HG02623 (cell line): ENCODE results near the gene GAPDH.
"Not testable (repeated sequence)": the region's sequence is repeated elsewhere in the genome, so short reads cannot be mapped to it uniquely, and the experiment has no call there.

Experiments
- ATAC-seq: cut with Tn5 transposase; IDR thresholded peaks from one replicate; pipeline ENCODE4 v1.9.1; 2021; ENCODE audit warnings: moderate library complexity; ENCODE audit not compliant: unreplicated experiment

Gene GAPDH

DNA sequence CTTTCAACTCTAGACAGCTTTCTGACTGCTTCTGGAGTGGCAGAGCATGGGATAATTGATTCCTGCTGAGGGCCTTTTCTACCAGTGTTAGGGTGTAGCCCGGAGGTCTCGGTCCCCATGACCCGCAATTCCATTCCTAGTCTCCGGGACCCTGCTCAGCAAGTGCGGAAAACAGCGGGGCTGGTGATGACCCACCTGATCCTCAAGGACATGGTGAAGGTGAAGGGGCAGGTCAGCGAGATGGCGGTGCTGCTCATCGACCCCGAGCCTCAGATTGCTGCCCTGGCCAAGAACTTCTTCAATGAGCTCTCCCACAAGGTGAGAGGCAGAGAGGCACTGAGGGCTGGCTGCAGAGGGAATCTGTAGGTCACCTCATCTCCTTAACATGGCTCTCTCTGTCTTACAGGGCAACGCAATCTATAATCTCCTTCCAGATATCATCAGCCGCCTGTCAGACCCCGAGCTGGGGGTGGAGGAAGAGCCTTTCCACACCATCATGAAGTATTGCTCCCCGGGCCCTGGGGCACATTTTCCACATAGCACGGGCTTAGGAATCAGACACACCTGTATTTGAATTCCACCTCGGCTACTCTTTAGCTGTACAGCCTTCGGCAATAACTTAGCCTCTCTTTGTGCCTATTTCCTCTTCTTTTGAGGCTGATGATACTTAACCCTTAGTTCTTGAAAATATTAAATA lies 5.6 kb upstream of the GAPDH start:
- no peak for ATAC-seq

DNA sequence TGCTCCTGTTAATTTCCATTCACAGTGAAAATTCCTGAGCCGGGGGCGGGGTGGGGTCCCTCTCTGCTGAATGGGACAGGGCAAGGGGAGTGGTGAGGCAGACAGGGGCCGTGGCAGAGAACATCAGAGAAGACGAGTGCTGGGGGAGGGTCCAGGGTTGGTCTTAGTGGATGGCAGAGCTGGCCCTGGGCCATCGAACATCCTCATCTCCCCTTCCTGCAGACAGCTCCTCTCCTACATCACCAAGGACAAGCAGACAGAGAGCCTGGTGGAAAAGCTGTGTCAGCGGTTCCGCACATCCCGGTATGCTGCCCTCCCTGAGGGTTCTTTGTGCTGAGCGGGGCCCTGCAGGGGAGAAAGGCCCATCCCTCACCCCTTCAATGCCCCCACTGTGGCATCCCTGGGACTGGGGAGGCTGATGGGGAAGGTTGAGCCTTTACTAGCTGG lies 5.0 kb upstream of the GAPDH start:
- ATAC-seq, result no peak

DNA sequence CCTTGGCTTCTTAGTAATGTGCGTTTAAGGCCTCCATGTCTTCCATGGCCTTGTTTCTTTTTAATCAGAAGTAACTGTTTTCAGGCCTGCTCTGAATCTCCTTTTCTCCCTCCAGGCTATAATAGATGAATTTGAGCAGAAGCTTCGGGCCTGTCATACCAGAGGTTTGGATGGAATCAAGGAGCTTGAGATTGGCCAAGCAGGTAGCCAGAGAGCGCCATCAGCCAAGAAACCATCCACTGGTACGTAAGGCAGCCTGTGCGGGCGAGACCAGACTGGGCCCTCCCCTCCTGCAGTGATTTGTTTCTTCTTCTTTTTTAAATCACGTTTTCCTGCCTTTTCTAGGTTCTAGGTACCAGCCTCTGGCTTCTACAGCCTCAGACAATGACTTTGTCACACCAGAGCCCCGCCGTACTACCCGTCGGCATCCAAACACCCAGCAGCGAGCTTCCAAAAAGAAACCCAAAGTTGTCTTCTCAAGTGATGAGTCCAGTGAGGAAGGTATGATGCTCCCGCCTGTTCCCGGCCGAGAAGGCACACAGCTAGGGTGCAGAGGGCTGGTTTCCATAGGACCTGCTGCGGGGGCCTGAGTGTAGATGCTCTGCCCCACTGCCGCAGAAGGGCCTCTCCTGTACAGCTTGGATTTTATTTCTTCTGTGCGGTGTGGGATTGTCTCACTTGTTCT lies 3.6 kb upstream of the GAPDH start:
- no peak for ATAC-seq

DNA sequence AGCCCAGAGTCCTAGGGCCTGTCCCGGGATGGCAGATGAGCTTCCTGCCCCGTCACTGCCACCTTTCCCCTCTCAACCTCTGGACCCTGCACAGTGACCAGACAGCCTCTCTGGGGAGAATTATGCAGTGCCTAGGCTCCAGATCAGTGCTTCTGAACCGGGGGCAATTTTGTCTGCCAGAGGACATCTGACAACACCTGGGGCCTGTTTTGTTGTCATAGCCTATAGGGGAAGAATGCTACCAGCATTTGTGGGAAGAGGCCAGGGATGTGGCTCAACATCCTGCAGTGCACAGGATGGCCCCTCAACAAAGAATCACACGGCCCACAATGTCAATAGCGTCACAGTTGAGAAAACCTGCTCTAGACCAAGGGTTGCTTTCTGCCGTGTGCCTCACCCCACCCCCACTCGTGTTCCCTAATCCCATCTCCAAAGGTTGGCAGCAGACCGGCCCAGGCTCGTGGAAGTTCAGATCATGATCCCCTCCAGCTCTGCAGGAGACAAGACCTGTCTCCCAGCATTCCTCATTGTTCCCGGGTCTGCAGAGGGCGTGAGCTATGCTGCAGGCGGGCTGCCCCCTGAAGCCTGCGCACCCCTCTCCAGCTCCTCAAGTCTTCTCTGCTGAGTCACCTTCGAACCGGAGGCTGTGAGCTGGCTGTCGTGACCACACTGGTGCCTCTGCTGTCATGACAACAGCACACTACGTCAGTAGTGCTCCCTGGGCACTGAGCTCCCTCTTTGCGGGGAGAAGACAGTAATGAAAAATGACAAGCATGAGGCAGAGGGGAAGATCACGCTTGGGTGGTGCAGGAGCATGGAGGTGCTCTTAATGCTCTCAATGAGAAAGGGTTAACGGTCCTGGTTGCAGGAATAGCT lies 2.0 kb upstream of the GAPDH start:
- ATAC-seq, result no peak

DNA sequence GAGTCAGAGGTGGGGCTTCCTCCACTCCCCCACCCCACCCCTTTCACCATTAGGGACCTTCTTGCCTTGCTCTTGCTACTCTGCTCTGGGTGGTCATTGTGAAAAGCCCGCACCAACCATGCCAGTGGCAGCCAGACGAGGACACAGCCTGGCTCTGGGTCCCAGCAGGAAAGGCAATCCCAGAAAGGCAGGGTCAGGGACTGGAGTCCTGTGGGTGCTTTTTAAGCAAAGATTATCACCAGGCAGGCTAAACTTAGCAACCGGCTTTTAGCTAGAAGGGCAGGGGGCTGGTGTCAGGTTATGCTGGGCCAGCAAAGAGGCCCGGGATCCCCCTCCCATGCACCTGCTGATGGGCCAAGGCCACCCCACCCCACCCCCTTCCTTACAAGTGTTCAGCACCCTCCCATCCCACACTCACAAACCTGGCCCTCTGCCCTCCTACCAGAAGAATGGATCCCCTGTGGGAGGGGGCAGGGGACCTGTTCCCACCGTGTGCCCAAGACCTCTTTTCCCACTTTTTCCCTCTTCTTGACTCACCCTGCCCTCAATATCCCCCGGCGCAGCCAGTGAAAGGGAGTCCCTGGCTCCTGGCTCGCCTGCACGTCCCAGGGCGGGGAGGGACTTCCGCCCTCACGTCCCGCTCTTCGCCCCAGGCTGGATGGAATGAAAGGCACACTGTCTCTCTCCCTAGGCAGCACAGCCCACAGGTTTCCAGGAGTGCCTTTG lies 1.2 kb upstream of the GAPDH start:
- ATAC-seq, result no peak

DNA sequence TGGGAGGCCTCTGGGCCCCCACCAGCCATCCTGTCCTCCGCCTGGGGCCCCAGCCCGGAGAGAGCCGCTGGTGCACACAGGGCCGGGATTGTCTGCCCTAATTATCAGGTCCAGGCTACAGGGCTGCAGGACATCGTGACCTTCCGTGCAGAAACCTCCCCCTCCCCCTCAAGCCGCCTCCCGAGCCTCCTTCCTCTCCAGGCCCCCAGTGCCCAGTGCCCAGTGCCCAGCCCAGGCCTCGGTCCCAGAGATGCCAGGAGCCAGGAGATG lies 729 bp upstream of the GAPDH start:
- ATAC-seq, result peak; percentile 3

DNA sequence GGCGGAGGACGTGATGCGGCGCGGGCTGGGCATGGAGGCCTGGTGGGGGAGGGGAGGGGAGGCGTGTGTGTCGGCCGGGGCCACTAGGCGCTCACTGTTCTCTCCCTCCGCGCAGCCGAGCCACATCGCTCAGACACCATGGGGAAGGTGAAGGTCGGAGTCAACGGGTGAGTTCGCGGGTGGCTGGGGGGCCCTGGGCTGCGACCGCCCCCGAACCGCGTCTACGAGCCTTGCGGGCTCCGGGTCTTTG lies 303 bp downstream of the GAPDH start:
- ATAC-seq, result no peak

DNA sequence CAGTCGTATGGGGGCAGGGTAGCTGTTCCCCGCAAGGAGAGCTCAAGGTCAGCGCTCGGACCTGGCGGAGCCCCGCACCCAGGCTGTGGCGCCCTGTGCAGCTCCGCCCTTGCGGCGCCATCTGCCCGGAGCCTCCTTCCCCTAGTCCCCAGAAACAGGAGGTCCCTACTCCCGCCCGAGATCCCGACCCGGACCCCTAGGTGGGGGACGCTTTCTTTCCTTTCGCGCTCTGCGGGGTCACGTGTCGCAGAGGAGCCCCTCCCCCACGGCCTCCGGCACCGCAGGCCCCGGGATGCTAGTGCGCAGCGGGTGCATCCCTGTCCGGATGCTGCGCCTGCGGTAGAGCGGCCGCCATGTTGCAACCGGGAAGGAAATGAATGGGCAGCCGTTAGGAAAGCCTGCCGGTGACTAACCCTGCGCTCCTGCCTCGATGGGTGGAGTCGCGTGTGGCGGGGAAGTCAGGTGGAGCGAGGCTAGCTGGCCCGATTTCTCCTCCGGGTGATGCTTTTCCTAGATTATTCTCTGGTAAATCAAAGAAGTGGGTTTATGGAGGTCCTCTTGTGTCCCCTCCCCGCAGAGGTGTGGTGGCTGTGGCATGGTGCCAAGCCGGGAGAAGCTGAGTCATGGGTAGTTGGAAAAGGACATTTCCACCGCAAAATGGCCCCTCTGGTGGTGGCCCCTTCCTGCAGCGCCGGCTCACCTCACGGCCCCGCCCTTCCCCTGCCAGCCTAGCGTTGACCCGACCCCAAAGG lies 804 bp downstream of the GAPDH start:
- no peak for ATAC-seq

DNA sequence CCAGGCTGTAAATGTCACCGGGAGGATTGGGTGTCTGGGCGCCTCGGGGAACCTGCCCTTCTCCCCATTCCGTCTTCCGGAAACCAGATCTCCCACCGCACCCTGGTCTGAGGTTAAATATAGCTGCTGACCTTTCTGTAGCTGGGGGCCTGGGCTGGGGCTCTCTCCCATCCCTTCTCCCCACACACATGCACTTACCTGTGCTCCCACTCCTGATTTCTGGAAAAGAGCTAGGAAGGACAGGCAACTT lies 1.3 kb downstream of the GAPDH start:
- no peak for ATAC-seq

DNA sequence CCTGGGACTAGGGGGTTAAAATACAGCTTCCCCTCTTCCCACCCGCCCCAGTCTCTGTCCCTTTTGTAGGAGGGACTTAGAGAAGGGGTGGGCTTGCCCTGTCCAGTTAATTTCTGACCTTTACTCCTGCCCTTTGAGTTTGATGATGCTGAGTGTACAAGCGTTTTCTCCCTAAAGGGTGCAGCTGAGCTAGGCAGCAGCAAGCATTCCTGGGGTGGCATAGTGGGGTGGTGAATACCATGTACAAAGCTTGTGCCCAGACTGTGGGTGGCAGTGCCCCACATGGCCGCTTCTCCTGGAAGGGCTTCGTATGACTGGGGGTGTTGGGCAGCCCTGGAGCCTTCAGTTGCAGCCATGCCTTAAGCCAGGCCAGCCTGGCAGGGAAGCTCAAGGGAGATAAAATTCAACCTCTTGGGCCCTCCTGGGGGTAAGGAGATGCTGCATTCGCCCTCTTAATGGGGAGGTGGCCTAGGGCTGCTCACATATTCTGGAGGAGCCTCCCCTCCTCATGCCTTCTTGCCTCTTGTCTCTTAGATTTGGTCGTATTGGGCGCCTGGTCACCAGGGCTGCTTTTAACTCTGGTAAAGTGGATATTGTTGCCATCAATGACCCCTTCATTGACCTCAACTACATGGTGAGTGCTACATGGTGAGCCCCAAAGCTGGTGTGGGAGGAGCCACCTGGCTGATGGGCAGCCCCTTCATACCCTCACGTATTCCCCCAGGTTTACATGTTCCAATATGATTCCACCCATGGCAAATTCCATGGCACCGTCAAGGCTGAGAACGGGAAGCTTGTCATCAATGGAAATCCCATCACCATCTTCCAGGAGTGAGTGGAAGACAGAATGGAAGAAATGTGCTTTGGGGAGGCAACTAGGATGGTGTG lies 1.9 kb downstream of the GAPDH start:
- ATAC-seq, result no peak

DNA sequence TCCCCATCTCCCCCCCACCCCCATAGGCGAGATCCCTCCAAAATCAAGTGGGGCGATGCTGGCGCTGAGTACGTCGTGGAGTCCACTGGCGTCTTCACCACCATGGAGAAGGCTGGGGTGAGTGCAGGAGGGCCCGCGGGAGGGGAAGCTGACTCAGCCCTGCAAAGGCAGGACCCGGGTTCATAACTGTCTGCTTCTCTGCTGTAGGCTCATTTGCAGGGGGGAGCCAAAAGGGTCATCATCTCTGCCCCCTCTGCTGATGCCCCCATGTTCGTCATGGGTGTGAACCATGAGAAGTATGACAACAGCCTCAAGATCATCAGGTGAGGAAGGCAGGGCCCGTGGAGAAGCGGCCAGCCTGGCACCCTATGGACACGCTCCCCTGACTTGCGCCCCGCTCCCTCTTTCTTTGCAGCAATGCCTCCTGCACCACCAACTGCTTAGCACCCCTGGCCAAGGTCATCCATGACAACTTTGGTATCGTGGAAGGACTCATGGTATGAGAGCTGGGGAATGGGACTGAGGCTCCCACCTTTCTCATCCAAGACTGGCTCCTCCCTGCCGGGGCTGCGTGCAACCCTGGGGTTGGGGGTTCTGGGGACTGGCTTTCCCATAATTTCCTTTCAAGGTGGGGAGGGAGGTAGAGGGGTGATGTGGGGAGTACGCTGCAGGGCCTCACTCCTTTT lies 2.7 kb downstream of the GAPDH start:
- ATAC-seq, result no peak

DNA sequence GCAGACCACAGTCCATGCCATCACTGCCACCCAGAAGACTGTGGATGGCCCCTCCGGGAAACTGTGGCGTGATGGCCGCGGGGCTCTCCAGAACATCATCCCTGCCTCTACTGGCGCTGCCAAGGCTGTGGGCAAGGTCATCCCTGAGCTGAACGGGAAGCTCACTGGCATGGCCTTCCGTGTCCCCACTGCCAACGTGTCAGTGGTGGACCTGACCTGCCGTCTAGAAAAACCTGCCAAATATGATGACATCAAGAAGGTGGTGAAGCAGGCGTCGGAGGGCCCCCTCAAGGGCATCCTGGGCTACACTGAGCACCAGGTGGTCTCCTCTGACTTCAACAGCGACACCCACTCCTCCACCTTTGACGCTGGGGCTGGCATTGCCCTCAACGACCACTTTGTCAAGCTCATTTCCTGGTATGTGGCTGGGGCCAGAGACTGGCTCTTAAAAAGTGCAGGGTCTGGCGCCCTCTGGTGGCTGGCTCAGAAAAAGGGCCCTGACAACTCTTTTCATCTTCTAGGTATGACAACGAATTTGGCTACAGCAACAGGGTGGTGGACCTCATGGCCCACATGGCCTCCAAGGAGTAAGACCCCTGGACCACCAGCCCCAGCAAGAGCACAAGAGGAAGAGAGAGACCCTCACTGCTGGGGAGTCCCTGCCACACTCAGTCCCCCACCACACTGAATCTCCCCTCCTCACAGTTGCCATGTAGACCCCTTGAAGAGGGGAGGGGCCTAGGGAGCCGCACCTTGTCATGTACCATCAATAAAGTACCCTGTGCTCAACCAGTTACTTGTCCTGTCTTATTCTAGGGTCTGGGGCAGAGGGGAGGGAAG lies 3.5 kb downstream of the GAPDH start:
- not testable (repeated sequence) for ATAC-seq

DNA sequence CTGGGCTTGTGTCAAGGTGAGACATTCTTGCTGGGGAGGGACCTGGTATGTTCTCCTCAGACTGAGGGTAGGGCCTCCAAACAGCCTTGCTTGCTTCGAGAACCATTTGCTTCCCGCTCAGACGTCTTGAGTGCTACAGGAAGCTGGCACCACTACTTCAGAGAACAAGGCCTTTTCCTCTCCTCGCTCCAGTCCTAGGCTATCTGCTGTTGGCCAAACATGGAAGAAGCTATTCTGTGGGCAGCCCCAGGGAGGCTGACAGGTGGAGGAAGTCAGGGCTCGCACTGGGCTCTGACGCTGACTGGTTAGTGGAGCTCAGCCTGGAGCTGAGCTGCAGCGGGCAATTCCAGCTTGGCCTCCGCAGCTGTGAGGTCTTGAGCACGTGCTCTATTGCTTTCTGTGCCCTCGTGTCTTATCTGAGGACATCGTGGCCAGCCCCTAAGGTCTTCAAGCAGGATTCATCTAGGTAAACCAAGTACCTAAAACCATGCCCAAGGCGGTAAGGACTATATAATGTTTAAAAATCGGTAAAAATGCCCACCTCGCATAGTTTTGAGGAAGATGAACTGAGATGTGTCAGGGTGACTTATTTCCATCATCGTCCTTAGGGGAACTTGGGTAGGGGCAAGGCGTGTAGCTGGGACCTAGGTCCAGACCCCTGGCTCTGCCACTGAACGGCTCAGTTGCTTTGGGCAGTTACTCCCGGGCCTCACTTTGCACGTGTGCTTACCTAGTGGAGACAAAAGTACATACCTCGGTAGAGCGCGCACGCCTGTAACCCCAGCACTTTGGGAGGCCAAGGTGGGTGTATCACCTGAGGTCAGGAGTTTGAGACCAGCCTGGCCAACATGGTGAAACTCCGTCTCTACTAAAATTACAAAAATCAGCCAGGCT lies 4.3 kb downstream of the GAPDH start:
- no peak for ATAC-seq

DNA sequence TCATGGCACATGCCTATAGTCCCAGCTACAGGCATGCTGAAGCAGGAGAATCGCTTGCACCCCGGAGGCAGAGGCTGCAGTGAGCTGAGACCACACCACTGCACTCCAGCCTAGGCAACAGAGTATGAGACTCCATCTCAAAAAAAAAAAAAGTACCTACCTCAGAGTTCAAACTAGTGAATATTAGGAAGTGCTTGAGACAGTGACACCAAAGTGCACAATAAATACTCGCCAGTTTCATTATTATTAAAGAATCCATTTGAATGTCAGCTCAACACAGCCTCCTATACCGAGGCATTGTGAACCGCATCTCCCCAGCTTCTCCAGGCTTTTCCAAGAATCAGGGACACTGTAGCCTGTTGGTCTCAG lies 5.0 kb downstream of the GAPDH start:
- no peak for ATAC-seq

DNA sequence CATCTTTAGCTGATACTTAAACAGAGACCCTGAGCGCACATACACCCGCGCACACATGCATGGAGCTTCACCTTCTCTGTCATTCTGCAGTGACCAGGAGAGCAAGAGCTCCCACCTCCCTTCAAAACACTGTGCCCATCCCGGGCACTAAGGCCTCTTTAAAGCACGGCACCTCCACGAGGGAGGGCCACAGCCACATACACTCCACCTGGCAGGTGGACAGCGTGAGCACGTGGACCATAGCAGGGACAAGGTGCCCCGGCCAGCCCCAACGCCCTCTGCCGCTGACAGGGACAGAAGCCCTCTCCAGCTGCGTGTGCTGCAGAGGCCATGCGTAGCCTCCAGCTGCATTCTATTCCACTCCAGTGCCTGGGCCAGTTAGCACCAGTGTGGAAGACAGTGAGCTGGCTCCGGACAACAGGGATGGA lies 5.4 kb downstream of the GAPDH start:
- ATAC-seq, result no peak

DNA sequence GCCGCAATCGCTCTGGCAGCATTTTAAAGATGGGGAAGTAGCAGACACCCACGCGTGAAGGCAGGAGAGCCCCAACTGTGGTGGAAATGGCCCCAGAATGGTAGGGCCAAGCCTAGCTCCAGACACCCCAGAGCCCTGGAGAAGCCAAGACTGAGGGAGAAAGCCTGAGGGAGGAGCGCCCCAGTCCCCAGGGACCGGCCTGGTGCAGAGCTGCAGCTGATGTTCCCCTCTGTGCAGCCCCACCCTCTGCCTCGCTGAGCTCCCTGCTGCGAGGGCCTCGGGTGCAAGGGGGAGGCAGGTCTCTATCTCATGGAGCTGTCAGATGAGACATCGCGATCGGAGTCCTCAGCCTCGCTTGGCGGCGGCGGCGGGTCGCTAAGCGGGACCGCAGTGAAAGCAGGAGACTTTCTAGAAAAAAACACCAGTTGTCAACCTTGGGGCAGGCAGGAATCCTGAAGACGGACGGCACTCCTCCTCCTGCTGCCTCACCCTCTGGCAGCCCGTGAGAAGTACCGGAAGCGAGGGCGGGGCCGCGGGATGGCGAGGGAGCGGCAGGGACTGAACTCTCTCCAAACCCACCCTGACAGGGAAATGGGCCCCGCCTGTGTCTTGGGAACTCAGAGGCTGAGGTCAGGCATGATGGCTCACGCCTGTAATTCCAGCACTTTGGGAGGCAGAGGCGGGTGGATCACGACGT lies 6.0 kb downstream of the GAPDH start:
- ATAC-seq, result no peak
